Parathyroid adenoma (tissue), 2 donors: ENCODE measurements around the gene PTGES3L.

ENCODE experiments used
- H2AFZ ChIP-seq: fragments of 300-600 bp; sonication (generic); one replicate; pipeline ENCODE4 v1.7.0; 2017; ENCODE audit warnings: antibody characterized with exemption, mild to moderate bottlenecking
- H3K27ac ChIP-seq: fragments of 300-600 bp; sonication (generic); one replicate; pipeline ENCODE4 v1.7.0; 2017
- H3K27me3 ChIP-seq: fragments of 300-600 bp; sonication (generic); one replicate; pipeline ENCODE4 v1.7.0; 2017; ENCODE audit warnings: low read length; ENCODE audit not compliant: control insufficient read depth, insufficient read depth
- H3K36me3 ChIP-seq: fragments of 300-600 bp; sonication (generic); one replicate; pipeline ENCODE4 v1.7.0; 2017; ENCODE audit warnings: low read length; ENCODE audit not compliant: control insufficient read depth, insufficient read depth
- H3K4me1 ChIP-seq: fragments of 300-600 bp; sonication (generic); one replicate; pipeline ENCODE4 v1.7.0; 2017; ENCODE audit warnings: control low read depth
- H3K4me2 ChIP-seq: fragments of 300-600 bp; sonication (generic); one replicate; pipeline ENCODE4 v1.7.0; 2017; ENCODE audit warnings: low read length
- H3K4me3 ChIP-seq: fragments of 300-600 bp; sonication (generic); one replicate; pipeline ENCODE4 v1.7.0; 2017; ENCODE audit warnings: low read depth, low read length
- H3K79me2 ChIP-seq: fragments of 300-600 bp; sonication (generic); one replicate; pipeline ENCODE4 v1.7.0; 2017; ENCODE audit warnings: control low read depth
- H3K9ac ChIP-seq: fragments of 300-600 bp; sonication (generic); one replicate; pipeline ENCODE4 v1.7.0; 2017; ENCODE audit warnings: mild to moderate bottlenecking
- H3K9me3 ChIP-seq: fragments of 300-600 bp; sonication (generic); one replicate; pipeline ENCODE4 v1.7.0; 2017; ENCODE audit warnings: low read length; ENCODE audit not compliant: control insufficient read depth
- TF ChIP-seq, protein P1 (sequence below): fragments of 300-600 bp; sonication (generic); IDR thresholded peaks from one replicate; pipeline ENCODE4 v1.7.0; 2017; ENCODE audit warnings: antibody characterized with exemption, mild to moderate bottlenecking
- donor health status: primary hyperparathyroidism.

Gene PTGES3L

GRCh38 chr17:42979511-42980273, at the start of gene PTGES3L:
Gene PTGES3L (minus strand): TSS chr17:42980080. CDS start chr17:42980053, 27 bp downstream.
- TF ChIP-seq, protein P1, sequence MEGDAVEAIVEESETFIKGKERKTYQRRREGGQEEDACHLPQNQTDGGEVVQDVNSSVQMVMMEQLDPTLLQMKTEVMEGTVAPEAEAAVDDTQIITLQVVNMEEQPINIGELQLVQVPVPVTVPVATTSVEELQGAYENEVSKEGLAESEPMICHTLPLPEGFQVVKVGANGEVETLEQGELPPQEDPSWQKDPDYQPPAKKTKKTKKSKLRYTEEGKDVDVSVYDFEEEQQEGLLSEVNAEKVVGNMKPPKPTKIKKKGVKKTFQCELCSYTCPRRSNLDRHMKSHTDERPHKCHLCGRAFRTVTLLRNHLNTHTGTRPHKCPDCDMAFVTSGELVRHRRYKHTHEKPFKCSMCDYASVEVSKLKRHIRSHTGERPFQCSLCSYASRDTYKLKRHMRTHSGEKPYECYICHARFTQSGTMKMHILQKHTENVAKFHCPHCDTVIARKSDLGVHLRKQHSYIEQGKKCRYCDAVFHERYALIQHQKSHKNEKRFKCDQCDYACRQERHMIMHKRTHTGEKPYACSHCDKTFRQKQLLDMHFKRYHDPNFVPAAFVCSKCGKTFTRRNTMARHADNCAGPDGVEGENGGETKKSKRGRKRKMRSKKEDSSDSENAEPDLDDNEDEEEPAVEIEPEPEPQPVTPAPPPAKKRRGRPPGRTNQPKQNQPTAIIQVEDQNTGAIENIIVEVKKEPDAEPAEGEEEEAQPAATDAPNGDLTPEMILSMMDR: no peak
- Histone ChIP-seq H3K9me3 (no peaks in the 10 kb centered on the region), H3K4me2 (peak within 1 kb of the TSS; percentile 99), H3K79me2 (peaks cover 28% of the 10 kb centered on the region), H3K27me3 (no peaks in the 10 kb centered on the region), H3K27ac (peak within 1 kb of the TSS; percentile 85), H3K4me3 (peak within 1 kb of the TSS; percentile 93), H3K4me1 (peaks cover 3% of the 10 kb centered on the region), H2AFZ (peak within 1 kb of the TSS; percentile 93), H3K36me3 (no peaks in the 10 kb centered on the region), H3K9ac (peak within 1 kb of the TSS; percentile 64)

DNA sequence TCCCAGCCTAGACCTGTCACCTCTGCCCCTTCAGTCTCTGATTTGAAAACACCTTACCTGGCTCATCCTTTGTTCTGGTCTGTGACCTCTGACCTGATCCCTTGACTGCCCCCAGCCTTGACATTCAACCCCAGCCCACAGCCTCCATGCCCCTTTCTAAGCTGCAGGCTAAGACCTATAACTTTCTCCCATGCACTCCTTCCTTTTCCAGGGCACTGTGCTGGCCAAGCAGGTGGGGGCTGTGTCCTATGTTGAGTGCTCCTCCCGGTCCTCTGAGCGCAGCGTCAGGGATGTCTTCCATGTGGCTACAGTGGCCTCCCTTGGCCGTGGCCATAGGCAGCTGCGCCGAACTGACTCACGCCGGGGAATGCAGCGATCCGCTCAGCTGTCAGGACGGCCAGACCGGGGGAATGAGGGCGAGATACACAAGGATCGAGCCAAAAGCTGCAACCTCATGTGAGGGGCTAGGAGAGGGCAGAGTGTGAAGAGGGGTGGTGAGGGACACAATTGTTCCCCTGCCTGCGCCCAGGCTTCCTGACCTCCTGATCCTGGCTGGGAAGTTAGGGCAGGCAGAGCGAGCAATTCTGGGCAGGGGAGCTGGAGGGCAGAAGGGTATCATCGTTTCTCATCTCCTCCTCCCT, 48.5 kb upstream of the PTGES3L start:
- no peaks in the 10 kb centered on the region for H3K4me1 ChIP-seq
- TF ChIP-seq, protein P1: no peak
- no peak overlapping the region for H3K27ac ChIP-seq
- no peaks in the 10 kb centered on the region for H3K36me3 ChIP-seq
- no peak overlapping the region for H2AFZ ChIP-seq
- no peak overlapping the region for H3K4me3 ChIP-seq
- H3K79me2 ChIP-seq: no peaks in the 10 kb centered on the region
- H3K9me3 ChIP-seq: no peaks in the 10 kb centered on the region
- H3K9ac ChIP-seq: no peak overlapping the region
- no peak overlapping the region for H3K4me2 ChIP-seq
- no peaks in the 10 kb centered on the region for H3K27me3 ChIP-seq

GRCh38 chr17:43027091-43028032, 47.5 kb upstream of the PTGES3L start:
- no peaks in the 10 kb centered on the region for H3K9me3 ChIP-seq
- TF ChIP-seq, protein P1: no peak
- H3K4me1 ChIP-seq: no peaks in the 10 kb centered on the region
- H3K79me2 ChIP-seq: no peaks in the 10 kb centered on the region
- H3K4me3 ChIP-seq: no peak overlapping the region
- no peak overlapping the region for H3K9ac ChIP-seq
- no peaks in the 10 kb centered on the region for H3K36me3 ChIP-seq
- H3K4me2 ChIP-seq: no peak overlapping the region
- H3K27ac ChIP-seq: no peak overlapping the region
- H2AFZ ChIP-seq: no peak overlapping the region
- H3K27me3 ChIP-seq: no peaks in the 10 kb centered on the region

DNA sequence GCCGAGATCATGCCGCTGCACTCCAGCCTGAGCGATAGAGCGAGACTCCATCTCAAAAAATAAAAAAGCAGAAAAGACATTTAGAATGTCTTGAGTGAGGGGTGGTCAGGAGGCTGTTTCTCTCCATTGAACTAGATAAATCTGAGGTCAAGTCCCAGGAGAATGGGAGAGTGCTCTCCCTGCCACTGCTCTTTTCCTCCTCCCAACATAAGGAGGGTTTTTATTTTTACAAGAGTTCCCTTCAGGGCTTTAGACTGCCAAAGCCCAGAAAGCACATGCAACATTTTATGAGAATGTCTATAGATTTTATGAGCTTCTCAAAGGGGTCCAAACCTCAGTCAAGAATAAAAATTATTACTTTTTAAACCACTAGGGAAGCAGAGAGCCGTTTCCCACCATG, 46.7 kb upstream of the PTGES3L start:
- no peak overlapping the region for H3K9ac ChIP-seq
- H2AFZ ChIP-seq: no peak overlapping the region
- no peaks in the 10 kb centered on the region for H3K4me1 ChIP-seq
- no peak overlapping the region for H3K4me3 ChIP-seq
- no peaks in the 10 kb centered on the region for H3K27me3 ChIP-seq
- no peak overlapping the region for H3K27ac ChIP-seq
- H3K4me2 ChIP-seq: no peak overlapping the region
- TF ChIP-seq, protein P1: no peak
- H3K9me3 ChIP-seq: no peaks in the 10 kb centered on the region
- no peaks in the 10 kb centered on the region for H3K36me3 ChIP-seq
- H3K79me2 ChIP-seq: no peaks in the 10 kb centered on the region
